Pancreas (tissue), 10 donors: Measurements from ENCODE around the gene GHDC. TPM values are rescaled to one million over a fixed set of nuclear protein-coding genes. Genes with fewer than 3 reads are reported as not detected.

Experiments used
- ATAC-seq, 4 donors: fragments of 200-7000 bp; cut with Tn5 transposase; one replicate each; pipeline versions ENCODE4 v1.8.0 to v1.9.1; 2020; ENCODE audit warnings: mild to moderate bottlenecking in 4 of 4, moderate library complexity in 4 of 4
- DNase-seq, 6 donors: peaks; one replicate each; pipeline ENCODE4 v3.0.0-alpha.2; 2020
- FAIRE-seq: peaks from 2 replicates; lab custom pipeline; 2012; peaks lifted over from hg19 to GRCh38; lab: Jason Lieb, UNC
- H3K27ac ChIP-seq, 4 donors: fragments of 200-600 bp; sonication (generic); 1 replicate in 3 of 4; 2 replicates in 1 of 4; pipeline versions ENCODE4 v1.5.0 to v1.8.0; 2020
- H3K27me3 ChIP-seq, 4 donors: fragments of 200-600 bp; one replicate each; pipeline ENCODE4 v1.8.0; 2021
- H3K36me3 ChIP-seq, 3 donors: fragments of 200-600 bp; sonication (generic) in 1 of 3; one replicate each; pipeline versions ENCODE4 v1.5.0 to v1.8.0; 2020 to 2021
- H3K4me1 ChIP-seq, 3 donors: fragments of 200-600 bp; one replicate each; pipeline ENCODE4 v1.8.0; 2021
- H3K4me3 ChIP-seq, 4 donors: fragments of 200-600 bp; sonication (generic) in 2 of 4; one replicate each; pipeline versions ENCODE4 v1.5.0 to v1.8.0; 2020 to 2021
- H3K9me3 ChIP-seq, 4 donors: fragments of 200-600 bp; one replicate each; pipeline ENCODE4 v1.8.0; 2021
- WGBS, 2 donors: extraction: QIAGEN DNeasy Blood & Tissue Kit; methylation state at CpG; one replicate each; pipeline ENCODE4 v1.1.7; 2013; 5-methylcytosine and 5-hydroxymethylcytosine counted together
- intact Hi-C, 3 donors: fragments of 100-400 bp; cut with DNase I; formaldehyde crosslinking; loops; one replicate each; pipeline versions ENCODE4 v1.11.1 to v1.14.2; 2022
- polyA plus RNA-seq, 2 donors: library from polyadenylated mRNA; stranded (reverse); fragments of 200-250 nt; gene quantifications; one replicate each; pipeline ENCODE4 v1.2.3, GENCODE V29; 2013
- total RNA-seq, 6 donors: library from RNA; stranded (reverse); fragmentation: NEBNext Ultra II Directional in 4 of 6; extraction: Animal tissue kit (Norgen Biotek cat#: 25700) in 4 of 6; gene quantifications; one replicate each; pipeline versions ENCODE4 v1.2.1 to v1.2.4, GENCODE V29; 2021 to 2023
- TF ChIP-seq, protein P1 (sequence below), 4 donors: fragments of 200-600 bp; sonication (generic) in 3 of 4; IDR thresholded peaks; one replicate each; pipeline versions ENCODE4 v1.5.0 to v1.8.0; 2021; ENCODE audit warnings: antibody characterized with exemption in 4 of 4
- donor health status: healthy with polysubstance abuse.
- donor health status: DM: no; HTN: no; CAD: no; lungs with moderate emphysema.
- donor health status: DM: no; HTN: no; CAD: no.
- donor health status: control.
- donor health status: control.
- donor health status: Bipolar disorder and iron deficiency.
- donor health status: DM: yes; HTN: yes; CAD: no.
- donor health status: DM: no; HTN: no; CAD: no.
- donor health status: DM: no; HTN: no; CAD: no.
- donor health status: DM: yes; HTN: yes; CAD: no.

Gene GHDC
- total and polyA plus RNA-seq, 8 donors = 14.8 to 21.6 (median 18.4) TPM

DNA sequence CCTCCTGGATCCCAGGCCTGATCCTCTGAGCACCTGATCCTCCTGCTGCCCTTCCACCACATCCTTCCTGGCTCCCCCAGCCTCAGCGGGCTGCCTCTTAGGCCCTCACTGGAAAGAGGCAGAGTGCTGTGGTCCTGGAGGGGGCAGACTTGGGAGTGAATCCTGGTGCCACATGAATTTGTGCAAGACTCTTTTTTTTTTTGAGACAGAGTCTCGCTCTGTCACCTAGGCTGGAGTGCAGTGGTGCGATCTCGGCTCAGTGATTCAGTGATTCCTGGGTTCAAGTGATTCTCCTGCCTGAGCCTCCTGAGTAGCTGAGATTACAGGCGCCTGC lies 3.1 kb downstream of the GHDC start:
- no peaks in the 10 kb centered on the region for H3K9me3 ChIP-seq
- H3K4me3 ChIP-seq = no peak overlapping the region
- peaks cover 0 to 6% (median 5%) of the 10 kb centered on the region in 3 donors for H3K4me1 ChIP-seq
- 98% methylated on average over 5 of the region's 5 CpGs for WGBS, 2 donors
- no peaks in the 10 kb centered on the region for H3K36me3 ChIP-seq
- no peak for FAIRE-seq
- TF ChIP-seq, protein P1, sequence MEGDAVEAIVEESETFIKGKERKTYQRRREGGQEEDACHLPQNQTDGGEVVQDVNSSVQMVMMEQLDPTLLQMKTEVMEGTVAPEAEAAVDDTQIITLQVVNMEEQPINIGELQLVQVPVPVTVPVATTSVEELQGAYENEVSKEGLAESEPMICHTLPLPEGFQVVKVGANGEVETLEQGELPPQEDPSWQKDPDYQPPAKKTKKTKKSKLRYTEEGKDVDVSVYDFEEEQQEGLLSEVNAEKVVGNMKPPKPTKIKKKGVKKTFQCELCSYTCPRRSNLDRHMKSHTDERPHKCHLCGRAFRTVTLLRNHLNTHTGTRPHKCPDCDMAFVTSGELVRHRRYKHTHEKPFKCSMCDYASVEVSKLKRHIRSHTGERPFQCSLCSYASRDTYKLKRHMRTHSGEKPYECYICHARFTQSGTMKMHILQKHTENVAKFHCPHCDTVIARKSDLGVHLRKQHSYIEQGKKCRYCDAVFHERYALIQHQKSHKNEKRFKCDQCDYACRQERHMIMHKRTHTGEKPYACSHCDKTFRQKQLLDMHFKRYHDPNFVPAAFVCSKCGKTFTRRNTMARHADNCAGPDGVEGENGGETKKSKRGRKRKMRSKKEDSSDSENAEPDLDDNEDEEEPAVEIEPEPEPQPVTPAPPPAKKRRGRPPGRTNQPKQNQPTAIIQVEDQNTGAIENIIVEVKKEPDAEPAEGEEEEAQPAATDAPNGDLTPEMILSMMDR (IDR thresholded peaks at IDR 0.05) = no peak
- no peak for ATAC-seq
- H3K27me3 ChIP-seq = no peaks in the 10 kb centered on the region
- intact Hi-C loops = loop anchor here in 1 of 3 donors (2.0 kb wide), 1 partner anchor 44 kb away; no protein-coding TSS in a partner anchor
- H3K27ac ChIP-seq = no peak overlapping the region
- DNase-seq = no peak

DNA sequence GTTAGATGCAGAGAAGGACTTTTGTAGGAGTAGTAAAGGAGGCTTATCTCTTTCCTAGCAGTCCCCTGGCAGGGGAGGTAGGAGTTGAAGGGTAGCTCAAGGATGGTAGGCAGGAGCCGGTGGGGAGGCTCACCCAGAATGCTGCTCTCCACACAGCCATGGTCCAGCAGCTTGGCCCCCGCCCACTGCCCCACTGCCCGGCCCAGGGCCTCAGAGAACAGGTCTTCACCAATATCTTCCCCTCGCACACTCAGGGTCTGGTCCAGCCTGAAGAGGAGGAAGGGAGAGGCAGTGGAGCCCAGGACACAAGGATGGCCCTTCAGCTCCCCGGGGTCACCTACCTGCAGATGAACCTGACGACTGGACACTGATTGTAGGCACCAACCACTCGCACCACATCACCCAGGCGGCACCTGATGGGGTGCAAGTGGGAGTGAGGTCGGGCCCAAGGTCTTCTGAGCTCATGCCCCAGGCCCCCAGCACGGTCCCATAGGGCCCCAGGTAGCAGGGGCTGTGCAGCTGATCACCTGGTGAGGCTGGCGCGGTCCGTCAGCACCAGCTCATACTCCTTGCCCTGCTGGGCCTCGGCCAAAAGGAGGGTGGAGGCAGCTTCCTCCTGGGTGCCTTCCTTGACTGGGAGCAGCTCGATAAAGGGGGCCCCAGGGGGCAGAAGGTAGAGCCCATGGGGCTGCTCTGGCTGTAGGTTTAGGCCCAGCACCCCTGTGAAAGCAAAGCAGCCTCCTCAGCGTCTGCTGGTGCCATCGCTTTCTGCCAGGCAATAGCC lies 3.6 kb downstream of the GHDC start:
- ATAC-seq (no peak), FAIRE-seq (no peak), DNase-seq (peak in 1 of 6 donors; percentile 49)
- TF ChIP-seq, protein P1 (IDR thresholded peaks at IDR 0.05) = no peak
- WGBS, 2 donors = 87 to 93% methylated on average over 17 of the region's 17 CpGs
- Histone ChIP-seq H3K27ac (no peak overlapping the region), H3K36me3 (no peaks in the 10 kb centered on the region), H3K9me3 (no peaks in the 10 kb centered on the region), H3K4me3 (no peak overlapping the region), H3K27me3 (no peaks in the 10 kb centered on the region), H3K4me1 (peaks cover 0 to 6% (median 5%) of the 10 kb centered on the region in 3 donors)
- intact Hi-C loops = loop anchor here in 1 of 3 donors (2.0 kb wide), 1 partner anchor 44 kb away; no protein-coding TSS in a partner anchor

DNA sequence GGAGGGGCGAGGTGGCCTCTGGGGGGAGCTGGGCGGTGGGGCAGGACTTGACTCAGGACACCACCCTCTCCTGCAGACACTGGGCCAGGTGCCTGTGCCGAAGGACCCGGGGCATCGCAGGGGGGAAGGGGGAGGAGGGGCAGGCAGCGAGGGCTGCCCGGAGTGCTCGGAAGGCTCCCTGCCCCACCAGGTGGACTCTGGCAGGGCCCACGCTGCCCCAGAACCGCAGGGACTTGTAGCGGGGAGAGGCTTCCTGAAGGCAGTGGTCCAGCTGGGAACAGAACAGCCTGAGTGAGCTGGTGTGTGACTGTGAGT lies 4.7 kb downstream of the GHDC start:
- intact Hi-C loops = no loop called here
- WGBS, 2 donors = 81 to 82% methylated on average over 10 to 11 of the region's 11 CpGs
- Histone ChIP-seq H3K4me3 (no peak overlapping the region), H3K9me3 (no peaks in the 10 kb centered on the region), H3K27ac (no peak overlapping the region), H3K27me3 (no peaks in the 10 kb centered on the region), H3K36me3 (no peaks in the 10 kb centered on the region), H3K4me1 (peaks cover 0 to 6% (median 5%) of the 10 kb centered on the region in 3 donors)
- no peak for FAIRE-seq
- ATAC-seq = no peak
- peak in 1 of 6 donors; percentile 69 for DNase-seq
- TF ChIP-seq, protein P1 (IDR thresholded peaks at IDR 0.05) = no peak

DNA sequence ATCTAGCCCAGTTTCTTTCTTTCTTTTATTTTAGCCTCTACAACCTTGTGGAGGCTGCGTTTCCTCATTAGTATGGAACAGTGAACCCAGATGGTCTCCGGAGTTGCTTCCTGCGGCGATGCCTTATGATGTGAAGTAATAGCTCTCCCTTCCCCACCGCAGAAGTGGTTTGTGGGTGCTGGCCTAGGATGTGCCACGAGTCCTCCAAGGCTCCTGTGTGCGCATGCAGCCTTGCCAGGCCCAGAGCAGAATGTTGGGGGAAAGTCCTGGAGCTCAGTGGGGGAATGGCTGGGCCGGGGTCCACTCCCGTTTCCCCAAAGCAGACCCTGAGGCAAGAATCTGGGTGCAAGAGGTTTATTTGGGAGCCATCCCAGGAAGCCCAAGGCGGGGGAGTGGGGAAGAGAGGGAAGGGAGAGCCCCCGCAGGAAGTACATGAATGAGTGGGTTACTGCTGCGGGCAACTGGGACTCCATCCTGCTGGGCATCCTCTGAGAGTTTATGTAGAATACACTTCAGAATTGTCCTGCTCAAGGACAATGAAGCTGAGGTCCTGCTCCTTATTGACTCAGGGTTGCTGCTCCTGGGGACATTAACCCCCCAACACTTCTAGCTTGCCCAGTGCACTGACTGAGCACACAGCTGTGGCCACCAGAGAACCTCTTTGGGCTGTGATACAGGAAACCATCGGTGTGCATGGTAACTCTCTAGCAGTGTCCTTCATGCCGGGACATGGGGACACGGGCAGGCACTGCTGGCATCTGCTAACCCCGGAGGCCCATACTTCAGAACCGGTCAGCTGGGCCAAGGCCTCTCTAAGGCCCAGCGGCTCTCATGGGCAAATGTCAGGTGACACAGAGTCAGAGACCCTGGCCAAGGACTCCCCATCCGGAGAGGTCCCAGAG lies 5.3 kb downstream of the GHDC start:
- Histone ChIP-seq H3K27ac (no peak overlapping the region), H3K36me3 (no peaks in the 10 kb centered on the region), H3K4me3 (no peak overlapping the region), H3K9me3 (no peaks in the 10 kb centered on the region), H3K4me1 (peaks cover 0 to 6% (median 5%) of the 10 kb centered on the region in 3 donors), H3K27me3 (no peaks in the 10 kb centered on the region)
- WGBS, 2 donors = 76 to 80% methylated on average over 19 of the region's 19 CpGs
- ATAC-seq (no peak), DNase-seq (no peak), FAIRE-seq (no peak)
- TF ChIP-seq, protein P1 (IDR thresholded peaks at IDR 0.05) = no peak
- intact Hi-C loops = no loop called here
